GM12864 (cell line): ENCODE results near the gene SH3PXD2A.

ENCODE experiments used
- DNase-seq: peaks from one replicate; pipeline ENCODE4 v3.0.0-alpha.2; 2011; ENCODE audit warnings: low read depth
- H3K4me3 ChIP-seq: 2 replicates; pipeline ENCODE4 v1.5.1; 2011; ENCODE audit warnings: mild to moderate bottlenecking, low read depth, low read length, control low read depth
- TF ChIP-seq, protein P1 (sequence below): IDR thresholded peaks from 2 replicates; pipeline ENCODE4 v1.5.1; 2011; ENCODE audit warnings: low read depth, mild to moderate bottlenecking, moderate library complexity, low read length, control low read depth, inconsistent platforms; ENCODE audit errors: missing control alignments

Gene SH3PXD2A

DNA sequence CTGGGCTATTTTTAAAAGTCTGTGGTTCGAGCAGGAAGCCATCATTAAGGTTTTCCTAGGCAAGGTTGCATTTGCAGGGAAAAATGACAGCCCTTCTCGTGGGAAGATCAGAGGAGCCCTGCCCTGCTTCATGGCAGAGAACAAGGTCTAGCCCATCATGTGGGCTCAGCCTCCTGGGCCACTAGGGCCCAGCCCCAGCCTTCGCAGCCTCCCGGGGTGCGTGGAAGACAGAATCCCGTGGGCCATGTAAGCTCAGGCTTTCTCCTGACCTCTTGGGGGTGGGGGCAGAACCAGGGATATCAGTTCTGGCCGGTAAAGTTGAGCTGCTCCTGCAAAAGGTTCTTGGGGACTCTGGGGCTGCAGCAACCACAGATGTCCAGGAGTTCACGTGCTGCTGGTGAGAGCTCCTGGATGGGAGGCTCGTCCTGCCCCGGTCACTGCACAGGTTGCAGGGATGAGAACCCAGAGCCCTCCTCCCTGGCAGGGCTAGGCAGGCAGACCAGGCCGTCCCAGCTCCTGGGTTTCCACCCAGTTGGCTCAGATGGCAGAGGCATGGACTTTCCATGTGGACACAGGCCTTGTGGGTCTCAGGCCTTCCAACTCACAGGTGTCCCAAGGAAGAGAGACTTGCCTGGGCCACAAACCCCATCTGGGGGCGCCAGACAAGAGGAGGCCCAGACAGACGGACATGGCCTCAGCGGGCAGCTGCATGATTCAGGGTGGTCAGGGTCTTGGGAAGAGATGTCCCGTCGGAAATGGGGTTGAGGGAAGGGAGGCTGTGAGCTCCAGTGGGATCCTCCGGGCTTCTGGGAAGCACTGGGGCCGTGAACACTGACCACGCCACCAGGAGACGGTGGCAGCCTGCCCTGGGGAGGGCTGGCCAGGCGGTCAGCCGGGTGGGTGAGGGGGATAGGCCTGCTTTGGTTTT is 235.7 kb downstream of the SH3PXD2A start:
- TF ChIP-seq, protein P1, sequence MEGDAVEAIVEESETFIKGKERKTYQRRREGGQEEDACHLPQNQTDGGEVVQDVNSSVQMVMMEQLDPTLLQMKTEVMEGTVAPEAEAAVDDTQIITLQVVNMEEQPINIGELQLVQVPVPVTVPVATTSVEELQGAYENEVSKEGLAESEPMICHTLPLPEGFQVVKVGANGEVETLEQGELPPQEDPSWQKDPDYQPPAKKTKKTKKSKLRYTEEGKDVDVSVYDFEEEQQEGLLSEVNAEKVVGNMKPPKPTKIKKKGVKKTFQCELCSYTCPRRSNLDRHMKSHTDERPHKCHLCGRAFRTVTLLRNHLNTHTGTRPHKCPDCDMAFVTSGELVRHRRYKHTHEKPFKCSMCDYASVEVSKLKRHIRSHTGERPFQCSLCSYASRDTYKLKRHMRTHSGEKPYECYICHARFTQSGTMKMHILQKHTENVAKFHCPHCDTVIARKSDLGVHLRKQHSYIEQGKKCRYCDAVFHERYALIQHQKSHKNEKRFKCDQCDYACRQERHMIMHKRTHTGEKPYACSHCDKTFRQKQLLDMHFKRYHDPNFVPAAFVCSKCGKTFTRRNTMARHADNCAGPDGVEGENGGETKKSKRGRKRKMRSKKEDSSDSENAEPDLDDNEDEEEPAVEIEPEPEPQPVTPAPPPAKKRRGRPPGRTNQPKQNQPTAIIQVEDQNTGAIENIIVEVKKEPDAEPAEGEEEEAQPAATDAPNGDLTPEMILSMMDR, result no peak
- no peak overlapping the region for H3K4me3 ChIP-seq
- no peak for DNase-seq

DNA sequence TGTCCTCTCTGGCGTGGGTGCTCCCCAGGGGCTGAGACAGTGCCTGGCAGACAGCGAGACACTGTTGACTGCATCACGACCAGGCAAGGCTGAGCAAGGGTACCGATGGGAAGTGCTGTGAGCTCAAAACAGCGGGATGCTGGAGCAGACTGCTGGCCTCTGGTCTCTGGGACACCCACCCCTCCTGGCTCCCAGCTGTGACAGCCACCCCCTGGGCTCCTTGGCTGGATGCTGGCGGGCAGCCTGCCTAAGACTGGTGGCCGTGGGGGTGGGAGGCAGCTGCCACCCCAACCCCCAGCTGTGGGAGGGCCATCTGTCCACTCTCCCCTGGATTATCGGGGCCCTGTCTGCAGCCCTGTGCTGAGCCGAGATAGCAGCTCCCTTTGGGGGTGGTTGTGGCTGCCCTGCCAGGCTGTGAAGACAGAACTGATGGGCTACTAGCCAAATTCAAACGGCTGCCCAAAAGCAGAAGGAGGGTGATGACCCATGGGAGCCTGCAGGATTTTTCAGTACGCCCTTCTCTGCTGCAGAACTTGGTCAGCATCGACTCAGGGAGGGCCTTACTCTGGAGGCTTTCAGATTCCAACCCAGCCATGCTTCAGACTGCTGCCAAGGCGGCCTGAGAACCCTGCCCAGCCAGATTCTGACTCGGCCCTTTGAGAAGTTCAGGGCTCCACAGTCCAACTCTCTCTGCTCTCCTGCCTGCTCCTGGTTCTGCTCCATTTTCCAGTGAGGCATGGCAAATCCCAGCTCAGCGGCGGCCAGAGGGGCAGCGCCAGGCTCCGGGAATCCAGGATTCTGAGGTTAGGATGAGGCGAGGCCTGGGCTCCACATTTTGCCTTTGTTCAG is 236.6 kb downstream of the SH3PXD2A start:
- no peak for DNase-seq
- TF ChIP-seq, protein P1, result no peak
- no peak overlapping the region for H3K4me3 ChIP-seq

DNA sequence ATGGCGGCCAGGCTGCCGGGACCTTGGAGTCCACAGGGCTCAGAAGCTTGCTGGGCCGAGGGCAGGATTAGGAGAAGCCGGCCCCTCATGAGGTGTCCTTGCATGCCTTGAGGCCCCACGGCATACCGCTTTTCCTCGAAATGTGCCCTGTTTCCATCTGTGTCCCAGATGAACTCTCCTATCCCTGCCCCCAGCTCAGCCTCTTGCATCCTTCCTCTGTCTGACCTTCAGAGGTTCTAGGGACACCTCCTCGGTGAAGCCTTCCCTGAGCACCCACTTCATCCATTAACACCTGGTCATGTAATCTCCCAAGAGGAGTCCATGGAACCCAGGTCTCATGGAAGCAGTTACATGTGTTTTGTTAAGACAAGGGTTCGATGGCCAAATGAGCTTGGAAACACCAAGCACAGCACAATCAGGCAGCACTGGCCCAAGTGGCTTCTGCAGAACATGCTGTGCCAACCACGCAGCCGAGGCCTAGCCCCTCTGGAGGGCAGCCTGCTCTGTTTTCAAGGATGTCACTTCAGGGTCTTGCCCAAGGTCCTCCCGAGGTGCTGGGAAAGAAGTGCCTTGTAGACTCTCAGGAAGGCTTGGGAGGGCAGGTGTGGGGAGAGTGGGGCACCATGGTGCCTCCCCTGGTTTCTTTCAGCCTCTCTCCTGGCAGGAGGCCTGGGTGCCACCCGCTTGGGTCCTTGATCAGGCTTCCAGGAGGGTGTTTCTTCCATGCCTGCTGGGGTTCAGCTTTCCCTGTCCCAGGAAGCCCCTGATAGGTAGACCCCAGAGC is 237.6 kb downstream of the SH3PXD2A start:
- TF ChIP-seq, protein P1, result no peak
- DNase-seq, result no peak
- H3K4me3 ChIP-seq, result no peak overlapping the region

DNA sequence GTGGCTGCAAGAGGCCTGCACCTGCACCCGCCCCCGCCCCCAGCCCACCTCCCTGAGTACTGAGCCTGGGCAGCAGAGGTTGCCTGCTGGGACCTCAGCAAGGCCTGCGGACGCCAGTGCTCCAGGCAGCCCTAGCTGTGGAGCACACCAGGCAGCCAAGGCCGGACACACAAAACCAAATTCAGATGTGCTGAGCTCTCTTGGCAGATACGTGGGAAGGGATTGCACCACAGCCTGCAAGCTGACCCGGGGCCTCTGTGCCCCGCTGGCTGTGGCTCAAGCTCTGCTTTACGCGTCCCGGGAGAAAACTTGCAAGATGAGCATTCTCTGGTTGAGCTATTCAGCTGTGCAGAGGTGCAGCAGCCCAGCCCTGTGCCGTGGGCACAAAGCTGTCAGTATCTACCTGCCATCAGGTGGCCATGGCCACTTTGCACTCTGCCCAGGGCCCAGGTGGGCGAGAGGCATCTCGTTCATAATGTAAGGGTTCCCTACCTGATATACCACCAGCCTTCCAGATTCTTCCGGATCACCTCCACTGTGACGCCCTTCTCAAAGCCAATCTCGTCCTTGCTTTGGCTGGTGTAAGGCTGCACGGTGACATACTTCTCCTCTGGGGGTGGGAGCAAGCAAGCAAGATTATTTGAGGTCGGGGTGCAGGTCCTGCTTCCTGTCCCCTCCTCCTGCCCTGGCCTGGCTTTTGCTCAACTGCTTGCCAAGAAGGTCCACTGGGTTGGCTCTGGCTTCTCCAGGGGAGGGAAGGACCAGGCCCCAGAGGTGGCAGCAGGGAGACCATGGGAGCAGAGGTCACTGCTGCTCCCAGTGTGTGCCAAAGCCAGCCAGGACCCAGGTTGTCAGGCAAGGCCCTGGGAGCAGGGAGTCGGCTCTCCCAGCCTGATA is 238.4 kb downstream of the SH3PXD2A start:
- DNase-seq, result no peak
- TF ChIP-seq, protein P1, result no peak
- H3K4me3 ChIP-seq, result no peak overlapping the region

DNA sequence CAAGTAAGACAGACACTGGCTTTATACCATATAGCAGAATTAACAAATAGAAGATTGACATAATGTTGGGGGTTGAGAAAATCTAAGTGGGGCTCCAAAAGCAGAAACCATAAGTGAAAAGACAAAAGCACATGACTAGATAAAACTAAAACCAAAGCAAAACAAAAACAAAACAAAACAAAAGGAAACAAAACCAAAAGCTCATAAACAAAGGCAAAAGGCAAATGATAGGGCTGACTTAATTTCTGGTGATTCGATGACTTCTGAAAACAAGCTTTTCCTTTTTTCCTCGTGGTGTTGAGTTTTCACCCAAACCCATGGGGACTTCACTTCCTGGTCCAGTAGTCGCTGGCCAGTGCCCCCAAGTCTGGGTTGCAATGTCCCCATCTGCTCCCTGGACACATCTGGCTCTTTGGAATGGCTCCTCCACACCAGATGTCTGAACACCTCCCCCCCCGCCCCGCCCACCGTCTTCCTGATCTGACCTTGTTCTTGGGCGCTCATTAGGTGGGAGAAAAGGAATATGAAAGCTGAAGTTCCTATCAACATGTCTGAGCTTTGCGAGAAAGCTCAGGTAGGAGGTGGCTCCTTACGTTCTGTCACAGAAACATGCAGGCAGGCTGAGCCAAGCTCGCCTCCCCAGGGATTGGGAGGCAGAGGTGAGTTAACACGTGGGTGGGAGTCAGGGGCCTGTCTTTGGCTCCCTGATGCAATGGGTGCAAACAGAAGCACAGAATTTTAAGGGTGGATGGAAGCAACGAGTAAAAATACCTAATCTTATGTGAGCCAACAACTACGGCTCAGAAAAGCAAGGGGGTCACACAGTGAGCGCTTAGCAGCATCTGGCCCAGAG is 240.8 kb downstream of the SH3PXD2A start:
- TF ChIP-seq, protein P1, result no peak
- DNase-seq, result no peak
- no peak overlapping the region for H3K4me3 ChIP-seq
